Breast epithelium (tissue), 3 donors: ENCODE measurements around the gene SRGAP2B.
"Not testable (repeated sequence)": the region's sequence is repeated elsewhere in the genome, so short reads cannot be mapped to it uniquely, and the experiment has no call there.

ENCODE experiments used
- POLR2A ChIP-seq: fragments of 450-650 bp; IDR thresholded peaks from one replicate; pipeline ENCODE4 v1.6.1; 2016; ENCODE audit warnings: antibody characterized with exemption, mild to moderate bottlenecking, moderate library complexity
- POLR2AphosphoS5 ChIP-seq, 3 donors: sonication (generic); formaldehyde crosslinking; IDR thresholded peaks; one replicate each; pipeline ENCODE4 v1.6.1; 2017; ENCODE audit warnings: antibody characterized with exemption in 3 of 3
- TF ChIP-seq, protein P1 (sequence below), 3 donors: fragments of 450-650 bp; IDR thresholded peaks; one replicate each; pipeline ENCODE4 v1.5.1; 2016 to 2017; ENCODE audit warnings: antibody characterized with exemption in 3 of 3, mild to moderate bottlenecking in 3 of 3, moderate library complexity in 3 of 3

DNA sequence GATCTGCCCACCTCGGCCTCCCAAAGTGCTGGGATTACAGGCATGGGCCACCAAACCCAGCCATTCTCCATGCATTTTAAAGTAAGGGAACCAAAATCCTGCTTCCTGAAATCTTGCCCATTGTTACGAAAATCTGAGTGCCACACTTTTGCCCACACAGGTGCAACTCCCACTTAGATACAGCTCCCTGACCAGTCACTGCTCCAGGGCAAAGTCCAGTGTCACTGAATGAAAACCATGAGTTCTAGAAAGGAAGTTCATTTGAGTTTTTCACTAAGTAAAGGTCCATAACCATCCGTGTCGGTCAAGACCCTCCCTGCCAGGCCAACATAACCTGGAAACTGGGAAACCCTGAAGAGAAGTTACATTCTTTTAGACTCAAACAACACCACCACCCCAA is 67.9 kb downstream of the SRGAP2B start:
- TF ChIP-seq, protein P1, sequence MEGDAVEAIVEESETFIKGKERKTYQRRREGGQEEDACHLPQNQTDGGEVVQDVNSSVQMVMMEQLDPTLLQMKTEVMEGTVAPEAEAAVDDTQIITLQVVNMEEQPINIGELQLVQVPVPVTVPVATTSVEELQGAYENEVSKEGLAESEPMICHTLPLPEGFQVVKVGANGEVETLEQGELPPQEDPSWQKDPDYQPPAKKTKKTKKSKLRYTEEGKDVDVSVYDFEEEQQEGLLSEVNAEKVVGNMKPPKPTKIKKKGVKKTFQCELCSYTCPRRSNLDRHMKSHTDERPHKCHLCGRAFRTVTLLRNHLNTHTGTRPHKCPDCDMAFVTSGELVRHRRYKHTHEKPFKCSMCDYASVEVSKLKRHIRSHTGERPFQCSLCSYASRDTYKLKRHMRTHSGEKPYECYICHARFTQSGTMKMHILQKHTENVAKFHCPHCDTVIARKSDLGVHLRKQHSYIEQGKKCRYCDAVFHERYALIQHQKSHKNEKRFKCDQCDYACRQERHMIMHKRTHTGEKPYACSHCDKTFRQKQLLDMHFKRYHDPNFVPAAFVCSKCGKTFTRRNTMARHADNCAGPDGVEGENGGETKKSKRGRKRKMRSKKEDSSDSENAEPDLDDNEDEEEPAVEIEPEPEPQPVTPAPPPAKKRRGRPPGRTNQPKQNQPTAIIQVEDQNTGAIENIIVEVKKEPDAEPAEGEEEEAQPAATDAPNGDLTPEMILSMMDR (IDR thresholded peaks at IDR 0.05), result not testable (repeated sequence)
- not testable (repeated sequence) for TF ChIP-seq POLR2A; POLR2AphosphoS5 (IDR thresholded peaks at IDR 0.05)
